HAP-1 (cell line): Measurements from ENCODE around the gene MUC5AC.
"Not testable (repeated sequence)": the region's sequence is repeated elsewhere in the genome, so short reads cannot be mapped to it uniquely, and the experiment has no call there.

ENCODE experiments used
- DNase-seq, 2 experiments: peaks; one replicate each; pipeline ENCODE4 v3.0.0-alpha.2; 2016 to 2020; ENCODE audit warnings: low spot score in 2 of 2
- H3K27me3 ChIP-seq: fragments of 250-450 bp; sonication (Bioruptor Pico); 2 replicates; pipeline ENCODE4 v1.5.1; 2020; ENCODE audit warnings: low read depth, mild to moderate bottlenecking, moderate library complexity
- H3K36me3 ChIP-seq: fragments of 250-450 bp; sonication (Bioruptor Pico); replicated peaks from 2 replicates; pipeline ENCODE4 v1.5.1; 2020; ENCODE audit warnings: mild to moderate bottlenecking
- H3K4me1 ChIP-seq: fragments of 250-450 bp; sonication (Bioruptor Pico); 2 replicates; pipeline ENCODE4 v1.5.1; 2020; ENCODE audit warnings: mild to moderate bottlenecking
- H3K4me3 ChIP-seq: fragments of 250-450 bp; sonication (Bioruptor Pico); 2 replicates; pipeline ENCODE4 v1.5.1; 2020; ENCODE audit warnings: mild to moderate bottlenecking, moderate library complexity
- H3K9me3 ChIP-seq: fragments of 250-450 bp; sonication (Bioruptor Pico); 2 replicates; pipeline ENCODE4 v1.5.1; 2020; ENCODE audit warnings: mild to moderate bottlenecking, moderate library complexity
- in situ Hi-C: fragments of 300-500 bp; cut with MboI; formaldehyde crosslinking; loops from 3 replicates; pipeline ENCODE4 v1.14.3; 2020; ENCODE audit warnings: low sequenced_read_pairs, inconsistent platforms, mixed read lengths

MUC5AC gene

DNA sequence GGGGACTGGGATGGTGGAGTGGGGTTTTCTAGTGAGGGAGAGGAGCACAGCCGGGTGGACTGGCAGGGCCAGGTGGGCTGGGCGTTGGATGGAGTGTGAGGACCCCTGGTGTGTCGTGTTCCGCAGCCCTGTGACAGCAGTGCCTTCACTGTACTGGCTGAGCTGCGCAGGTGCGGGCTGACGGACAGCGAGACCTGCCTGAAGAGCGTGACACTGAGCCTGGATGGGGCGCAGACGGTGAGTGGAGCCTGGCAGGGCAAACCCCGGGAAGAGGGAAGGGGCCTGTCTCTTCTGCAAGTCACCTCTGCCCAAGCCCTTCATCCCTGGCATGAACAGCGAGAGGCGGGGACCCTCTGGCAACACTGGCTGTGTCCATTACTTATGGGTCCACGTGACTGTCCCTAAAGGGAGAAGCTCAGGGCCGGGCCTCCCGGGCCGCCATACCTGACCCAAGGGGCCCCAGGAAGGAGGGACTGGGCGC is 10.0 kb downstream of the MUC5AC start:
- Histone ChIP-seq H3K9me3 (no peaks in the 10 kb centered on the region), H3K4me1 (no peaks in the 10 kb centered on the region), H3K4me3 (no peak overlapping the region), H3K36me3 (no peaks in the 10 kb centered on the region), H3K27me3 (no peaks in the 10 kb centered on the region)
- in situ Hi-C loops, result no loop called here
- DNase-seq, result no peak

DNA sequence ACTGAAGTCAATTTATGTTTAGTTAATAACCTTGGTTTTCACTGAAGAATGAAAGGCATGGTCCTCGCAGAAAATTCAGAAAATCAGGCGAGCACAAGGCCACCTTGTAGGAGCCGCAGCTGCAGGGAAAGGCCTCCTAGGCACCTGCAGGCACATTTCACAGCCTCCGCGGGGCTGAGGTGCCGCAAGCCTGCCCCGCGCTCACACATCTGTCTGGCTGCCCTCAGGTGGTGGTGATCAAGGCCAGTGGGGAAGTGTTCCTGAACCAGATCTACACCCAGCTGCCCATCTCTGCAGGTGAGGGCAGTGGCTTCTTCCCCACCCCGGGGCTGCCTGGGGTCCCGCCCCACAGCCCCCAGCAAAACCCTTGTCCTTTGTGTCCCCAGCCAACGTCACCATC is 10.5 kb downstream of the MUC5AC start:
- no peak overlapping the region for H3K4me3 ChIP-seq
- no peaks in the 10 kb centered on the region for H3K9me3 ChIP-seq
- no peaks in the 10 kb centered on the region for H3K27me3 ChIP-seq
- H3K36me3 ChIP-seq, result no peaks in the 10 kb centered on the region
- no peaks in the 10 kb centered on the region for H3K4me1 ChIP-seq
- no peak for DNase-seq
- in situ Hi-C loops, result no loop called here

DNA sequence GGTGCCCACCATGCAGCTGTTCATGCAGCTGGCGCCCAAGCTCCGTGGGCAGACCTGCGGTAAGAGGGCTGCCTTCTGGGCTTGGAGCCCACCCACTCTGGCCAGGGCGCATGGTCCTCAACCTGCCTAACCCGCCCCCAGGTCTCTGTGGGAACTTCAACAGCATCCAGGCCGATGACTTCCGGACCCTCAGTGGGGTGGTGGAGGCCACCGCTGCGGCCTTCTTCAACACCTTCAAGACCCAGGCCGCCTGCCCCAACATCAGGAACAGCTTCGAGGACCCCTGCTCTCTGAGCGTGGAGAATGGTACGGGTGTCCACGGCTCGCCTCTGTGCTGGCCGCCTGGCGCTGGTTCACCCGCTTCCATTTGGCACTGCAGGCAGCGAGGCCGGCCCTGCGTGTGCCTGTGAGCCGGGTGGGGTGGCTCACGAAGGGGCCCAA is 11.0 kb downstream of the MUC5AC start:
- in situ Hi-C loops, result no loop called here
- H3K27me3 ChIP-seq, result no peaks in the 10 kb centered on the region
- DNase-seq, result no peak
- no peaks in the 10 kb centered on the region for H3K4me1 ChIP-seq
- H3K36me3 ChIP-seq, result no peaks in the 10 kb centered on the region
- H3K4me3 ChIP-seq, result no peak overlapping the region
- no peaks in the 10 kb centered on the region for H3K9me3 ChIP-seq

DNA sequence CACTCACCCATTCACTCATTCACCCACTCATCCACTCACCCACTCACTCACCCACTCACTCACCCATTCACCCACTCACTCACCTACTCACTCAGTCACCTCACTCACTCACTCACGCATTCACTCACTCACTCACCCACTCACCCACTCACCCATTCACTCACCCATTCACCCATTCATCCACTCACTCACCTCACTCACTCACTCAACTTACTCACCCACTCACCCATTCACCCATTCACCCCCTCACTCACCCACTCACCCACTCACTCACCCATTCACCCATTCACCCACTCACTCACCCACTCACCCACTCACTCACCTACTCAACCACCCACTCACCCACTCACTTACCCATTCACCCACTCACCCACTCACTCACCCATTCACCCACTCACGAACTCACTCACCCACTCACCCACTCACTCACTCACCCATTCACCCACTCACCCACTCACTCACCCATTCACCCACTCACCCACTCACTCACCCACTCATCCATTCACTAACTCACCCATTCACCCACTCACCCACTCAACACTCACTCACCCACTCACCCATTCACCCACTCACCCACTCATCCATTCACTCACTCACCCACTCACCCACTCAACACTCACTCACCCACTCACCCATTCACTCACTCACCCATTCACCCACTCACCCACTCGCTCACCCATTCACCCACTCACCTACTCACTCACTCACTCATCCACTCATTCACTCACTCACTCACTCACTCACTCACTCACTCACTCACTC is 13.7 kb downstream of the MUC5AC start:
- H3K4me3 ChIP-seq, result no peak overlapping the region
- H3K36me3 ChIP-seq, result no peaks in the 10 kb centered on the region
- DNase-seq, result no peak
- in situ Hi-C loops, result no loop called here
- no peaks in the 10 kb centered on the region for H3K4me1 ChIP-seq
- no peaks in the 10 kb centered on the region for H3K27me3 ChIP-seq
- no peaks in the 10 kb centered on the region for H3K9me3 ChIP-seq

DNA sequence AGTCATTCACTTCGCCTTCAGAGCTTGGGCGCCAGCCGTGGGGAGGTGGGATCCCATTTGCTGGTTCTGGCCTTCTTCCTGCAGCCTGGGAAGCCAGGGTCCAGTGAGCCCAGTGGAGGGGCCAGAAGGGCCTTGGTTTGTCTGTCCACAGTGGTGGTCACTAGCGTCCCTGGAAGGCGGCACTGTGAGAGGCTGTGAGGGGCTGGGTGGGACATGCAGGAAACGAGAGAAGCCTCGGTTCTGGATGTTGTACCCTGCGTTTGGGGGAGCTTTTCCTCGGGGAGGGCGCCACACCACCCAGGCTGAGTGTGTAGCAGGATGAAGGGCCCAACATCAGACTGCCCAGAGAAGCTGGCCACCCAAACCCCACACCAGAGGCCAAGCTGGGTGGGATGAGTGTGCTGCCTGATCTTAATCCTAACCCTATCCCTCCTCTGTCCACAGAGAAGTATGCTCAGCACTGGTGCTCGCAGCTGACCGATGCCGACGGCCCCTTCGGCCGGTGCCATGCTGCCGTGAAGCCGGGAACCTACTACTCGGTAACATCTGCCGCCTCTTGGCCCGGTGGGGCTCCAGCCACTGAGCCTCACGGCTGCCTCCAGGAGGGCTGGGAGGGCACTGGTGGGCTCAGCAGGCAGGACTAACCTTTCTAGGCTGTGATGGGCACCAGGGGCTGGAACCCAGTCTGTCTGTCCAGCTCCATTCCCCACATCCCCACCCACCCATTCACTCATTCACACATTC is 14.4 kb downstream of the MUC5AC start:
- Histone ChIP-seq H3K4me3 (no peak overlapping the region), H3K27me3 (no peaks in the 10 kb centered on the region), H3K36me3 (no peaks in the 10 kb centered on the region), H3K9me3 (no peaks in the 10 kb centered on the region), H3K4me1 (no peaks in the 10 kb centered on the region)
- DNase-seq, result no peak
- in situ Hi-C loops, result no loop called here

DNA sequence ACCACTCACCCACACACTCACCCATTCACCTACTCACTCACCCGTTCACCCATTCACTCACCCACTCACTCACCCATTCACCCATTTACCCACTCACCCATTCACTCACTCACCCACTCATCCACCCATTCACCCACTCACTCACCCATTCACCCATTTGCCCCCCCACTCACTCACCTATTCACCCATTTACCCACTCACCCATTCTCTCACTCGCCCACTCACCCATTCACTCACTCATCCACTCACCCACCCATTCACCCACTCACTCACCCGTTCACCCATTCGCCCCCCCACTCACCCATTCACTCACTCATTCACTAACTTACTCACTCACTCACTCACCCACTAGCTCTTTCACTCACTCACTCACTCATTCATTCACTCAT is 15.0 kb downstream of the MUC5AC start:
- H3K27me3 ChIP-seq, result no peaks in the 10 kb centered on the region
- no peak overlapping the region for H3K4me3 ChIP-seq
- DNase-seq, result no peak
- no peaks in the 10 kb centered on the region for H3K36me3 ChIP-seq
- in situ Hi-C loops, result no loop called here
- no peaks in the 10 kb centered on the region for H3K9me3 ChIP-seq
- H3K4me1 ChIP-seq, result no peaks in the 10 kb centered on the region

DNA sequence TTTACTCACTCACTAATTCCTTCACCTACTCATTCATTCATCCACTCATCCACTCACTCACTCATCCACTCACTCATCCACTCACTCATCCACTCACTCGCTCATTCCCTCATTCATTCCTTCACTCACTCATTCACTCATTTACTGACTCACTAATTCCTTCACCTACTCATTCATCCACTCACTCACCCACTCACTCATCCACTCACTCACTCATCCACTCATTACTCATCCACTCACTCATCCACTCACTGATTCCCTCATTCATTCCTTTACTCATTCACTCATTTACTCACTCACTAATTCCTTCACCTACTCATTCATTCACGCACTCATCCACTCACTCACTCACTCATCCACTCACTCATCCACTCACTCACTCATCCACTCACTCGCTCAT is 15.6 kb downstream of the MUC5AC start:
- H3K27me3 ChIP-seq, DNase-seq, H3K4me3 ChIP-seq, H3K4me1 ChIP-seq, H3K36me3 ChIP-seq, H3K9me3 ChIP-seq, in situ Hi-C loops: not testable (repeated sequence)

DNA sequence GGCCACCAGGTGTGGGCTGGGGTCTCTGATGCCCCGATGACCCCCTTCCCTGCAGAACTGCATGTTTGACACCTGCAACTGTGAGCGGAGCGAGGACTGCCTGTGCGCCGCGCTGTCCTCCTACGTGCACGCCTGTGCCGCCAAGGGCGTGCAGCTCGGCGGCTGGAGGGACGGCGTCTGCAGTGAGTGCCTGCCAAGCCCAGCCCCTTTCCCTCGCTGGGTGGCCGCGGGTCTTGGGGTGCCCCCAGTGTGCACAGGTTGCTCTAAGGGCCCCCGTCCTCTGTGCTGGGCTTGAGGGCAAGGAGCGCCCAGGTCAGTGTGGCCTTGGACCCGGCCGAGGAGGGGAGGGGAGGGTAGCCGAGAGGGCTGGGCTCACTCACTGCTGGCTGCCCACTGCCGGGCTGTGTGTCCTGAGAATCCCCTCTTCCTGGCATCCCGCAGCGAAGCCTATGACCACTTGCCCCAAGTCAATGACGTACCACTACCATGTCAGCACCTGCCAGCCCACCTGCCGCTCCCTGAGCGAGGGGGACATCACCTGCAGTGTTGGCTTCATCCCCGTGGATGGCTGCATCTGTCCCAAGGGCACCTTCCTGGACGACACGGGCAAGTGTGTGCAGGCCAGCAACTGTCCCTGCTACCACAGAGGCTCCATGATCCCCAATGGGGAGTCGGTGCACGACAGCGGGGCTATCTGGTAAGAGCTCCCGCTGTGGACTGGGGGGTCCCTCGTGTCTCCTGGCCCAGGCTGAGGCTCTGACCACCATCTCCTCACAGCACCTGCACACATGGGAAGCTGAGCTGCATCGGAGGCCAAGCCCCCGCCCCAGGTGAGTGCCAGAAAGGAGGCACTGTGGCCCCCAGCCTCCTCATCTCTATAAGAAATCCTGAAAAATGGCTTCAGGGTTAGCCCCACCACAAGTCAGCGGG is 17.0 kb downstream of the MUC5AC start:
- no peaks in the 10 kb centered on the region for H3K9me3 ChIP-seq
- in situ Hi-C loops, result no loop called here

DNA sequence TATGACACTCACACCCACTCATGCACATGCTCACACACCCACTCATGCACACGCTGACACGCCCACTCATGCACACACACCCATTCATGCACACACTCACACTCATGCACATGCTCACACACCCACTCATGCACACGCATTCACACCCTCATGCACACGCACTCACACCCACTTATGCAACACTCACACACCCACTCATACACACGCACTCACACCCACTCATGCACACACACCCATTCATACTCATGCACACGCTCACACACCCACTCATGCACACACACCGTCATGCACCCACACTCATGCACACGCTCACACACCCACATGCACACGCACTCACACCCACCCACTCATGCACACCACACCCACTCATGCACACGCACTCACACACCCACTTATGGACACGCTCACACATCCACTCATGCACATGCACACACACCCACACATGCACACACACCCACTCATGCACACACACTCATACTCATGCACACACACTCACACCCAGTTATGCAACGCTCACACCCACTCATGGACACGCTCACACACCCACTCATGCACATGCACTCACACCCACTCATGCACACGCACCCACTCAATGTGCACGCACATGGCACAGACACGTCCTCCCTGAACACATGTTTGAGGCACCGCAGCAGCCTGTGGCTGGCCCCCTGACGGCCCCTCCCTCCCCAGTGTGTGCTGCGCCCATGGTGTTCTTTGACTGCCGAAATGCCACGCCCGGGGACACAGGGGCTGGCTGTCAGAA is 17.9 kb downstream of the MUC5AC start:
- DNase-seq, result no peak
- Histone ChIP-seq H3K9me3 (no peaks in the 10 kb centered on the region), H3K27me3 (no peaks in the 10 kb centered on the region), H3K36me3 (no peaks in the 10 kb centered on the region), H3K4me1 (no peaks in the 10 kb centered on the region), H3K4me3 (no peak overlapping the region)
- in situ Hi-C loops, result no loop called here

More for the DNA sequence above, 17.0 kb downstream of the MUC5AC start:
- H3K4me1 ChIP-seq, result no peaks in the 10 kb centered on the region
- no peaks in the 10 kb centered on the region for H3K27me3 ChIP-seq
- H3K36me3 ChIP-seq, result no peaks in the 10 kb centered on the region
- no peak for DNase-seq
- H3K4me3 ChIP-seq, result no peak overlapping the region

DNA sequence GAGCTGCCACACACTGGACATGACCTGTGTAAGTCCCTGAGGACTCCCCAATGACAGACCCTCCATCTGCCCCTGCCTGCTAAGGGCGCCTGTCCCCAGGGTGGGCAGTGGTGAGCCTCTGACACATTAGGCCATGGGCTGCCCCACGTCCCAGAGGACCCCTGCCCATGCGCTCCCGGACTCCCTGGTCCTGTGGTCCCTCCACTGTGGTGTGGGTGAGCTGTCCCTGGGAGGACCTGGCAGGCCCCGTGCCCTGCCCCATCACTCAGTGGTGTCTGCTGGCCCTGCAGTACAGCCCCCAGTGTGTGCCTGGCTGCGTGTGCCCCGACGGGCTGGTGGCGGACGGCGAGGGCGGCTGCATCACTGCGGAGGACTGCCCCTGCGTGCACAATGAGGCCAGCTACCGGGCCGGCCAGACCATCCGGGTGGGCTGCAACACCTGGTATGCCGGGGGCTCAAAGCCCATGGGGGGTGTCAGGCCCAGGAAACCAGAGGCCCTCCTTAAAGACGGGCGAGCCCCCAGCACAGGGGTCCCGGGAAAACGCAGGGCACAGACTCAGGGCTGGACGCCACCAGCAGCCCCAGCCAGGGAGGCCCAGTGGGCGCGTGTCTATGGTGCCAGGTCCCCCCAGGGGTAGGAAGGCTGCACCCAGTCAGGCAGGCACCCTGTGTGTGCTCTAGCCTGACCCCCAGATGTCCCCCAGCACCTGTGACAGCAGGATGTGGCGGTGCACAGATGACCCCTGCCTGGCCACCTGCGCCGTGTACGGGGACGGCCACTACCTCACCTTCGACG is 18.7 kb downstream of the MUC5AC start:
- Histone ChIP-seq H3K27me3 (no peaks in the 10 kb centered on the region), H3K4me3 (no peak overlapping the region), H3K9me3 (no peaks in the 10 kb centered on the region), H3K4me1 (no peaks in the 10 kb centered on the region), H3K36me3 (no peaks in the 10 kb centered on the region)
- no peak for DNase-seq
- in situ Hi-C loops, result no loop called here

DNA sequence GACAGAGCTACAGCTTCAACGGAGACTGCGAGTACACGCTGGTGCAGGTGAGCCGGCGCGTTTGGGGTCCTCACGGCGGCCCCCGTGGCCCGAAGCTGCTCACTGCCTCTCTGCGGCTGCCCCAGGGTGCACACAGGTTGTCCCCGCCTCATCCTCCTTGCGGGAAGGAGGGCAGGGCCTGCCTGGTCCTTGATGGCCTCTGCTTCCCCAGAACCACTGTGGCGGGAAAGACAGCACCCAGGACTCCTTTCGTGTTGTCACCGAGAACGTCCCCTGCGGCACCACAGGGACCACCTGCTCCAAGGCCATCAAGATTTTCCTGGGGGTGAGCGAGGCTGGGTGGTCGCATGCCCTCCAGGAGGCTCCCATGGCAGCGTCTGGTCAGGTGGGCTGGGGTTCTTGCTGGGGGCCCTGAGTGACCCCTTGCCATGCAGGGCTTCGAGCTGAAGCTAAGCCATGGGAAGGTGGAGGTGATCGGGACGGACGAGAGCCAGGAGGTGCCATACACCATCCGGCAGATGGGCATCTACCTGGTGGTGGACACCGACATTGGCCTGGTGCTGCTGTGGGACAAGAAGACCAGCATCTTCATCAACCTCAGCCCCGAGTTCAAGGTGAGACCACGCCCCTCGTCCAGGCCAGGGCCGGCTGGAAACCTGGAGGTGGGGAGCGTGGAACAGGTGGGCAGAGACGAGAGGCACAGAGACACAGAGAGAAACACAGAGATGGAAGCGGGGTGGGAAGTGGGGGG is 19.4 kb downstream of the MUC5AC start:
- no peak overlapping the region for H3K4me3 ChIP-seq
- H3K27me3 ChIP-seq, result 0 out of 2 replicates have a peak, but pooled peaks cover 3% of the 10 kb centered on the region
- H3K9me3 ChIP-seq, result no peaks in the 10 kb centered on the region
- no peaks in the 10 kb centered on the region for H3K36me3 ChIP-seq
- in situ Hi-C loops, result no loop called here
- no peak for DNase-seq
- H3K4me1 ChIP-seq, result no peaks in the 10 kb centered on the region

DNA sequence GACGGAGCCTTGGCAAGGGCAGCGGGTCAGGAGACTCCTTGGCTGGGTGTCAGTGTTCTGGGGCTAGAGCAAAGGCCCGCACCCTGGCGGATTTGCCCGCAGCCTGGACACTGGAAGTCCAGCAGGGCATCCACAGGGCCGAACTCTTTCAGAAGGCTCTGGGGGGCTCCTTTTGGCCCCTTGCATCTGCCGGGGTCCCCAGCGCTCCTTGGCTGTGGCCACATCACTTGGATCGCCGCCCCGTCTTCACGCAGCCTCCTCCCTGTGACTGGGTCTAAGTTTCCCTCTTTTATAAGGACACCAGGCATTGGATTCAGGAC is 20.0 kb downstream of the MUC5AC start:
- Histone ChIP-seq H3K4me1 (no peaks in the 10 kb centered on the region), H3K9me3 (no peaks in the 10 kb centered on the region), H3K4me3 (no peak overlapping the region), H3K36me3 (no peaks in the 10 kb centered on the region), H3K27me3 (0 out of 2 replicates have a peak, but pooled peaks cover 3% of the 10 kb centered on the region)
- in situ Hi-C loops, result no loop called here
- DNase-seq, result no peak
